IPS-15b (cell line): ENCODE data around the gene CBX5.

Experiments
- H3K27me3 ChIP-seq: one replicate; pipeline ENCODE4 v1.6.1; 2013; ENCODE audit warnings: low read length; ENCODE audit not compliant: control insufficient read depth, insufficient read depth
- H3K36me3 ChIP-seq: one replicate; pipeline ENCODE4 v1.6.1; 2013; ENCODE audit warnings: low read length; ENCODE audit not compliant: control insufficient read depth, insufficient read depth
- H3K4me1 ChIP-seq: one replicate; pipeline ENCODE4 v1.6.1; 2013; ENCODE audit warnings: mild to moderate bottlenecking, low read length; ENCODE audit not compliant: control insufficient read depth, insufficient read depth
- H3K4me3 ChIP-seq: one replicate; pipeline ENCODE4 v1.5.1; 2013; ENCODE audit warnings: low read depth, low read length
- H3K9ac ChIP-seq: one replicate; pipeline ENCODE4 v1.6.1; 2013; ENCODE audit warnings: low read depth, mild to moderate bottlenecking, low read length
- H3K9me3 ChIP-seq: one replicate; pipeline ENCODE4 v1.6.1; 2013; ENCODE audit warnings: mild to moderate bottlenecking, low read length; ENCODE audit not compliant: control insufficient read depth, insufficient read depth

CBX5 gene

DNA sequence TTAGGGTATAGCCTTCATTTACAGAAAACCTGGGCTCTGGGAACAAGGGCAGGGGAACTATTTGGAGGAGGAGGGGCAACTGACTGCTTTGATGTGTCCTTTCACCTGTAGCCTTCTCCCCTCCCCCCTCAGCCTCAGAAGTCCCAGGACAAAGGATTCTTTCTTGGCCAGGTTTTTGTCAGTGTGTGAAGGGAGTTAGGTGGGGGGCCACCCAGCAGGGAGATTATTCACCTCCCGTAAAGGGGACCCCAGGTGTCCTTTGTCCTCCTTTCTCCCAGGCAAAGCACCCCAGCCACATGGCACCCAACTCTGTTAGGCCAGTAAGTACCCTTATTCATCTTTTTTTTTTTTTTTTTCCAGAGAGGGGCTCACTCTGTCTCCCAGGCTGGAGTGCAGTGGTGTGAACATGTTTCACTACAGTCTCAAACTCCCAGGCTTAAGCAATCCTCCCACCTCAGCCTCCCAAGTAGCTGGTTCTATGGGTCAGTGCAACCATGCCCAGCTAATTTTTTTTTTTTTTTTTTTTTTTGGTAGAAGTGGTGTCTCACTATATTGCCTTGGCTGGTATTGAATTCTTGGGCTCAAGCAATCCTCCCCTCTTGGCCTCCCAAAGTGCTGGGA lies 21.6 kb upstream of the CBX5 start:
- Histone ChIP-seq H3K4me3 (peak overlapping the region; percentile 73), H3K9ac (peak overlapping the region; percentile 80), H3K9me3 (no peaks in the 10 kb centered on the region), H3K27me3 (peaks cover 18% of the 10 kb centered on the region), H3K36me3 (no peaks in the 10 kb centered on the region), H3K4me1 (peaks cover 26% of the 10 kb centered on the region)

DNA sequence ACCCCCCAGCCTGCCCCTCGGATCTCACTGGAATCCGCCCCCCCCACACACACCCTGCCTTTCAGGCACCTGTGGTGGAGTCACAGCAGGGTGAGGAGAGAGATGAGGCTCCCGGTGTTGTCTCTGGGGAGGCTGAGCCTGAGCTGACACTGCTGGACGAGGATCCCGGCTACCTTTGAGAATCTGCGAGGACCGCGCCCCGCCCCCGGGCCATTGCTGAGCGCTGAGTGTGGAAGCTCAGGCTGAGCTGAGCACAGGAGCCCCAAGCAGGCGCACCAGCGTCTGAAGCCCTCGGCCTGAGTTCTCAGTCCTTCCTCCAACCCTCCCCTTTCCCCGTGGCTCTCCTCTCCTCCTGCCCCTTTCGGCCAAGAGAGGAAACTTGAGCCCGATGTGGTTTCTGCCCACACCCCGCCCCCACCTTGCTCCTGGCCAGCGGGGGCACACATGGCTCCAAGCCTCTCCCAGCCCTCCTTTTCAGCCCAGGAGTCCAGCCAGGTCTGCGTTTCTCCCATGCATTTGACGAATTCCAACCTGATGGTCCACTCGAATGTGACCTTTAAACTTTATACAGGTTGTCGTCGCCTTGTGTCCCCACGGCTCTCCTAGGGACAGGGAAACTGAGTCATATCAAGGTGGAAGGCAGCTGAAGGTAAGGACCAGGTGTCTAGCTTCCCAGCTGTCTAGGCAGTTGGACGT lies 21.0 kb upstream of the CBX5 start, which contains the start of gene NFE2:
Gene NFE2, minus strand, starts transcription at position 284 of the 696 bp plus-strand sequence. CDS start 5,767 bp downstream, outside the sequence.
- H3K9ac ChIP-seq: peak within 1 kb of the TSS; percentile 80
- H3K27me3 ChIP-seq: peaks cover 18% of the 10 kb centered on the region
- no peaks in the 10 kb centered on the region for H3K36me3 ChIP-seq
- H3K9me3 ChIP-seq: no peaks in the 10 kb centered on the region
- peaks cover 26% of the 10 kb centered on the region for H3K4me1 ChIP-seq
- H3K4me3 ChIP-seq: peak within 1 kb of the TSS; percentile 73

DNA sequence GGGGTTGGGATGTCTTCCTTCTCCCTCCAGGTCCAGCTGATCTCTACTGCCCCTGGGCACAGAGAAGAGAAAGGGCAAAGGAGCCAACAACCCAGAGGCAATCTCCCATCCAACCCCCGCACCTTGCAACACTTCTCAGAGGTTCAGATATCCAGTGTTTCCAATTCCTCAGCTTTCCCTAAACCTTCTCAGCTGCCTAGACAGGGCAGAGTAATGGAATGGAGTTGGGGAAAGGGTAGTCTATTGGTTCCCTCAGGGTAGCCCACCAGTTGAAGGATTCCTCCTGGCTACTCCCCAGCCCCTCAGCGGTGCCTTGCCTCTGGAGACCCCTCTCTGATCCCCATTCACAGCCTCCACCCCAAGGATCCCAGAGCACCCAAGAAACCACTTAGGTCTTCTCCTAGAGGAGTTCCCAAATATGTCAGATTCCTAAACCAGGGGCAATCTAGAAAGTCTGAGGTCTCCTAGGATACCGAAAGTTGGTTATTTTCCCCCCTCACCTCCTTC lies 20.4 kb upstream of the CBX5 start:
- peaks cover 18% of the 10 kb centered on the region for H3K27me3 ChIP-seq
- H3K4me1 ChIP-seq: peaks cover 26% of the 10 kb centered on the region
- H3K9me3 ChIP-seq: no peaks in the 10 kb centered on the region
- H3K4me3 ChIP-seq: peak overlapping the region; percentile 73
- no peaks in the 10 kb centered on the region for H3K36me3 ChIP-seq
- peak overlapping the region; percentile 80 for H3K9ac ChIP-seq

- H3K4me3 ChIP-seq: peak overlapping the region; percentile 73
- no peaks in the 10 kb centered on the region for H3K9me3 ChIP-seq
- peaks cover 18% of the 10 kb centered on the region for H3K27me3 ChIP-seq
- H3K4me1 ChIP-seq: peaks cover 25% of the 10 kb centered on the region
- H3K9ac ChIP-seq: no peak overlapping the region
- no peaks in the 10 kb centered on the region for H3K36me3 ChIP-seq
Observed at GRCh38 chr12:54299515-54300224, 19.7 kb upstream of the CBX5 start.

DNA sequence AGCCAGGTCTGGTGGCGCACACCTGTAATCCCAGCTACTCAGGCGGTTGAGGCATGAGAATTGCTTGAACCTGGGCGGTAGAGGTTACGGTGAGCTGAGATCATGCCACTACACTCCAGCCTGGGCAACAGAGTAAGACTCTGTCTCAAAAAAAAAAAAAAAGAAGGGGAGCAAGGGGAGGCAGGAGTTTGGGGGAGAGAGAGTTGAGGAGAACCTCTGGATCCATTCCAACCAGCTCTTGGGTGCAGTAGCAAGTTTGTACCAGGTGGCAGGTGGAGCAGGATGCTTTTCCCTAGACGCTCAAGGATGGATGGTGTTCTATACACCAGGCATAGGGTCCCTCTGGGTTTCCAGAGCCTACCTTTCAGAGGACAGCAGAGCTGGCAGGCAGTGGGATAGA lies 19.0 kb upstream of the CBX5 start:
- Histone ChIP-seq H3K27me3 (peaks cover 18% of the 10 kb centered on the region), H3K9ac (no peak overlapping the region), H3K9me3 (no peaks in the 10 kb centered on the region), H3K36me3 (no peaks in the 10 kb centered on the region), H3K4me1 (peaks cover 19% of the 10 kb centered on the region), H3K4me3 (no peak overlapping the region)

DNA sequence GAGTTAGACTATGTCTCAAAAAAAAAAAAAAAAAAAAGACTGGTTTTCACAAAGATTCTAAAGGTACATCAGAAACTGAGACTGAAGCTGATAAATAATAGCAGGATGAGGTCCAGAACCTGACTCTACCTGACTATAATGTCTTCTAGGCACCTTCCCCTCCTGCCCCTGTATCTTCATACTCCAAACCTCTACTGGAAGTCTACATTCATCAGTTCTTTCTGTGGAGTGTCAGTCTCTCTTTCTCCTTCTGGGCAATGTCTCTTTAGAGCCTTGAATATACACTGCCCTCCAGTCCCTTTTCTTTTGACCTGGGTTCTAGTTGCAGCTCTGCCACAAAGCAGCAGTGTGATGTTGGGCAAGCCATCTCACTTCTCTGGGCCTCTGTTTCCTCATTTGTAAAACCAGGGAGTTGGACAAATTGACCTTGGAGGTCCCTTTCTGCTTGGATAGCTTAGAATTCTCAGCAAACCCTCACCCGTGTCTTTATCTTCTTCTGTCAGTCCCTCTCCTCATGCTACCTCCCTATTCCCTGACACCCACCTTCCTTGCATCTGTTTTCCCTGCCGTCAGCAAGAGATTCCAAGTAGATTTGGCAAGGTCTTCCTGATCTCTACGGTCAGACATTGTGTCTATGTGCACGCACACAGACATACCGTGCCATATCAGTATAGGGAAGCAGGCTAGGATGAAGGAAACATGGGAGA lies 16.6 kb upstream of the CBX5 start:
- Histone ChIP-seq H3K4me3 (no peak overlapping the region), H3K27me3 (peaks cover 15% of the 10 kb centered on the region)

DNA sequence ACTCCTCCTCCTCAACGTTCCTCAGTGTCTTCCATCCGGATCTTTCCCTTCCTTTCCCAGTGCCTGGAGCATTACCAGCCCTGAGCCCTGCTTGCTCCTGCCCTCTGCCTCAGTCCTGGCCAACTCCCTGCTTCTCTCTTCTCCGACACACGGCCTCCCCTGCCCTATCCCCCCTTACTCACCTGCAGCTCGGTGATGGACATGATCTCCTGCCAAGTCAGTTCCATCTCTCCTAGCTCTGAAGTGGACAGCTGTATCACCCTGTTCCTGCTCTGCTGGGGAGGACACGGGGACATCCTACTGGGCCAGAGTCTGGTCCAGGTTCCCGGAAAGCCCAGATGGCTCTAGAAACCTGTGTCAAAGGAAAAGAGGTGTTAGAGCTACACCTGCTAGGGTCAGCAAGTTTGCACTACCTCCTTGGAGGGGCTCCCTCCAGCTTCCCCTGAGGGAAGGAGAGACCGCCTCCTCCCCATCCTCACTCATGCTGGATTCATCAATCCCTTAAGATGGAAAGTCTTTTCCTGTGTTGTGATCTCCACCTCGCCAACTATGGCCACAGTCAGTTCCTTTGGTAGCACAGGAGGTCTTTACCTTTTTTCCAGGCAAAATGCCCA lies 15.1 kb upstream of the CBX5 start:
- no peak overlapping the region for H3K9ac ChIP-seq
- H3K27me3 ChIP-seq: peaks cover 12% of the 10 kb centered on the region
- peaks cover 3% of the 10 kb centered on the region for H3K36me3 ChIP-seq
- H3K4me1 ChIP-seq: peaks cover 7% of the 10 kb centered on the region
- H3K9me3 ChIP-seq: no peaks in the 10 kb centered on the region
- H3K4me3 ChIP-seq: no peak overlapping the region

More for the DNA sequence above, 16.6 kb upstream of the CBX5 start:
- peaks cover 3% of the 10 kb centered on the region for H3K36me3 ChIP-seq
- H3K9ac ChIP-seq: no peak overlapping the region
- no peaks in the 10 kb centered on the region for H3K9me3 ChIP-seq
- H3K4me1 ChIP-seq: peaks cover 14% of the 10 kb centered on the region

GRCh38 chr12:54294152-54294952 lies 14.4 kb upstream of the CBX5 start:
- H3K4me1 ChIP-seq: peaks cover under 1% of the 10 kb centered on the region
- H3K9me3 ChIP-seq: no peaks in the 10 kb centered on the region
- no peak overlapping the region for H3K9ac ChIP-seq
- no peak overlapping the region for H3K4me3 ChIP-seq
- peaks cover 3% of the 10 kb centered on the region for H3K36me3 ChIP-seq
- H3K27me3 ChIP-seq: peaks cover 6% of the 10 kb centered on the region

- Histone ChIP-seq H3K36me3 (peaks cover 3% of the 10 kb centered on the region), H3K9ac (no peak overlapping the region), H3K4me3 (no peak overlapping the region), H3K27me3 (no peaks in the 10 kb centered on the region), H3K4me1 (no peaks in the 10 kb centered on the region), H3K9me3 (no peaks in the 10 kb centered on the region)
Observed at GRCh38 chr12:54292931-54293241, 13.0 kb upstream of the CBX5 start.

- Histone ChIP-seq H3K4me1 (no peaks in the 10 kb centered on the region), H3K9me3 (no peaks in the 10 kb centered on the region), H3K4me3 (no peak overlapping the region), H3K27me3 (no peaks in the 10 kb centered on the region), H3K36me3 (peaks cover 4% of the 10 kb centered on the region), H3K9ac (no peak overlapping the region)
Observed at GRCh38 chr12:54292083-54292930, 12.4 kb upstream of the CBX5 start.
